ENCODE results near the gene SPDYE1.

DNA sequence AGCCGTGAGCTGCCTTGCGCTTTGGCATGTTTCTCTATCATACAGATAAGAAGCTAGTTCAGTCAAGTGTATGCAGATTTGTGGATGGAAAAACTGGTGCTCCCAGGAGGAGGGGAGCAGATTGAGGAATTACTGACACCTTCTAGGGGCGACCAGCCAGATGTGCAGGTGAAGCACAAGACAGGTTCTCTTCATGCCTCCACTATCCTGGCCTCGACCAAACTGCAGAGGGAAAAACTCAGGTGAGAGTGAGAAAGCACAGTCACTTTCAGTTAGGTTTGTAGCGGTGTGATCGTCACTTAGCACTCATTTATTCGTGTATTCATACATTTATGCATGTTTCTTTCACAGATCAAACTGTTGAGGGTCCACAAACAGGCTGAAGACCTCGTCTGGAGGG is 46.2 kb downstream of the SPDYE1 start:
- TF ChIP-seq, protein P1, sequence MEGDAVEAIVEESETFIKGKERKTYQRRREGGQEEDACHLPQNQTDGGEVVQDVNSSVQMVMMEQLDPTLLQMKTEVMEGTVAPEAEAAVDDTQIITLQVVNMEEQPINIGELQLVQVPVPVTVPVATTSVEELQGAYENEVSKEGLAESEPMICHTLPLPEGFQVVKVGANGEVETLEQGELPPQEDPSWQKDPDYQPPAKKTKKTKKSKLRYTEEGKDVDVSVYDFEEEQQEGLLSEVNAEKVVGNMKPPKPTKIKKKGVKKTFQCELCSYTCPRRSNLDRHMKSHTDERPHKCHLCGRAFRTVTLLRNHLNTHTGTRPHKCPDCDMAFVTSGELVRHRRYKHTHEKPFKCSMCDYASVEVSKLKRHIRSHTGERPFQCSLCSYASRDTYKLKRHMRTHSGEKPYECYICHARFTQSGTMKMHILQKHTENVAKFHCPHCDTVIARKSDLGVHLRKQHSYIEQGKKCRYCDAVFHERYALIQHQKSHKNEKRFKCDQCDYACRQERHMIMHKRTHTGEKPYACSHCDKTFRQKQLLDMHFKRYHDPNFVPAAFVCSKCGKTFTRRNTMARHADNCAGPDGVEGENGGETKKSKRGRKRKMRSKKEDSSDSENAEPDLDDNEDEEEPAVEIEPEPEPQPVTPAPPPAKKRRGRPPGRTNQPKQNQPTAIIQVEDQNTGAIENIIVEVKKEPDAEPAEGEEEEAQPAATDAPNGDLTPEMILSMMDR (tag by site-specific recombination; IDR thresholded peaks at IDR 0.05): no peak
- no peak for TF ChIP-seq YY2 (tag by site-specific recombination; IDR thresholded peaks at IDR 0.05)
- no peak for TF ChIP-seq ZNF777 (tag by site-specific recombination; IDR thresholded peaks at IDR 0.05; ENCODE audit: borderline replicate concordance)
- no peak for TF ChIP-seq ZSCAN5A (tag by site-specific recombination; IDR thresholded peaks at IDR 0.05)
- TF ChIP-seq ZNF169 (tag by site-specific recombination; IDR thresholded peaks at IDR 0.05): no peak
